Epithelial cell of alveolus of lung (primary cell): Measurements from ENCODE around the gene SNTN. TPM values are rescaled to one million over a fixed set of nuclear protein-coding genes. Genes with fewer than 3 reads are reported as not detected.

Experiments
- total RNA-seq: library from RNA; depleted of rRNA; stranded (reverse); fragments of >200 nt; gene quantifications from 2 replicates; pipeline ENCODE4 v1.2.1, GENCODE V29; 2015

The SNTN gene
- not detected in 2 replicates for total RNA-seq

DNA sequence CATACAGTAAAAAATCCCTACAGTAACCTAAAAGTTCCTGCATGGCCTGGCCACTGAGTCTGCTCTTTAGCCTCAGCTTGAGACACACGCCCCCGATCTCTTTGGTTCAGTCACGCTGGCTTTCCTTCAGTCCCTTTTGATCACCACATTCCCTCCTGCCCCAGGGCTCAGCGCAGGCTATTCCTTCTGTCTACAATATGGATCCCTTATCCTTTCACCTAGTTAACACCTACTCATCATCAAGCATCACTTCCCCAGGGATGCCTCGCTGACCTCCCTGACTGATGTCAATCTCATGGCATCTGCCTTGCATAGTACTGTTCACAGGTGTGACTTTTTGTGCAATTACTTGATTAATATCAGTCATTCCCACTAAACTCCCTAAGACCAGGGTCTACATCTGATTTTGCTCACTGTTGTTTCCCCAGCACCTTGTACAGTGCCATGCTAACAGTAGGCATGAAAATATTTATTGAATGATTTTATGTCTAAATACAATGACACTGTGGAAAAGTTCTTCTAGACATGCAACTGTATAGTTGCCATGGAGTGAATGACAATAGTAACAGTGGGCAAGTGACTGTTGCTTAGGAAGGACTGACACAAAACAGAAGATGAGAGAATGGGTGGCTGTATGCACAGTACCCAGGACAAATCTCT is at the start of gene SNTN:
Gene SNTN (plus strand): TSS at position 610 of the 660 bp plus-strand sequence. CDS start 13 bp downstream, at position 623.

Other genes with a start within 250 kb of the SNTN start
- not detected in 2 replicates for gene C3orf49, start 166.6 kb downstream of the SNTN start, total RNA-seq
- gene THOC7, start 211.1 kb downstream of the SNTN start, total RNA-seq = 50.0 and 65.3 TPM in 2 replicates
- 4.0 and 16.6 TPM in 2 replicates for gene ATXN7, start 211.2 kb downstream of the SNTN start, total RNA-seq